ENCODE data around the gene RAPGEF1.

- TF ChIP-seq, protein P1, sequence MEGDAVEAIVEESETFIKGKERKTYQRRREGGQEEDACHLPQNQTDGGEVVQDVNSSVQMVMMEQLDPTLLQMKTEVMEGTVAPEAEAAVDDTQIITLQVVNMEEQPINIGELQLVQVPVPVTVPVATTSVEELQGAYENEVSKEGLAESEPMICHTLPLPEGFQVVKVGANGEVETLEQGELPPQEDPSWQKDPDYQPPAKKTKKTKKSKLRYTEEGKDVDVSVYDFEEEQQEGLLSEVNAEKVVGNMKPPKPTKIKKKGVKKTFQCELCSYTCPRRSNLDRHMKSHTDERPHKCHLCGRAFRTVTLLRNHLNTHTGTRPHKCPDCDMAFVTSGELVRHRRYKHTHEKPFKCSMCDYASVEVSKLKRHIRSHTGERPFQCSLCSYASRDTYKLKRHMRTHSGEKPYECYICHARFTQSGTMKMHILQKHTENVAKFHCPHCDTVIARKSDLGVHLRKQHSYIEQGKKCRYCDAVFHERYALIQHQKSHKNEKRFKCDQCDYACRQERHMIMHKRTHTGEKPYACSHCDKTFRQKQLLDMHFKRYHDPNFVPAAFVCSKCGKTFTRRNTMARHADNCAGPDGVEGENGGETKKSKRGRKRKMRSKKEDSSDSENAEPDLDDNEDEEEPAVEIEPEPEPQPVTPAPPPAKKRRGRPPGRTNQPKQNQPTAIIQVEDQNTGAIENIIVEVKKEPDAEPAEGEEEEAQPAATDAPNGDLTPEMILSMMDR (IDR thresholded peaks at IDR 0.05) = no peak
- no peak for TF ChIP-seq CEBPB (IDR thresholded peaks at IDR 0.05)
- TF ChIP-seq, protein P2, sequence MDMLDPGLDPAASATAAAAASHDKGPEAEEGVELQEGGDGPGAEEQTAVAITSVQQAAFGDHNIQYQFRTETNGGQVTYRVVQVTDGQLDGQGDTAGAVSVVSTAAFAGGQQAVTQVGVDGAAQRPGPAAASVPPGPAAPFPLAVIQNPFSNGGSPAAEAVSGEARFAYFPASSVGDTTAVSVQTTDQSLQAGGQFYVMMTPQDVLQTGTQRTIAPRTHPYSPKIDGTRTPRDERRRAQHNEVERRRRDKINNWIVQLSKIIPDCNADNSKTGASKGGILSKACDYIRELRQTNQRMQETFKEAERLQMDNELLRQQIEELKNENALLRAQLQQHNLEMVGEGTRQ (IDR thresholded peaks at IDR 0.05) = no peak
- no peak for TF ChIP-seq CHD4 (IDR thresholded peaks at IDR 0.05; ENCODE audit: borderline replicate concordance)
- TF ChIP-seq, protein P3, sequence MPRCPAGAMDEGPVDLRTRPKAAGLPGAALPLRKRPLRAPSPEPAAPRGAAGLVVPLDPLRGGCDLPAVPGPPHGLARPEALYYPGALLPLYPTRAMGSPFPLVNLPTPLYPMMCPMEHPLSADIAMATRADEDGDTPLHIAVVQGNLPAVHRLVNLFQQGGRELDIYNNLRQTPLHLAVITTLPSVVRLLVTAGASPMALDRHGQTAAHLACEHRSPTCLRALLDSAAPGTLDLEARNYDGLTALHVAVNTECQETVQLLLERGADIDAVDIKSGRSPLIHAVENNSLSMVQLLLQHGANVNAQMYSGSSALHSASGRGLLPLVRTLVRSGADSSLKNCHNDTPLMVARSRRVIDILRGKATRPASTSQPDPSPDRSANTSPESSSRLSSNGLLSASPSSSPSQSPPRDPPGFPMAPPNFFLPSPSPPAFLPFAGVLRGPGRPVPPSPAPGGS (IDR thresholded peaks at IDR 0.05) = no peak
Observed at GRCh38 chr9:131597246-131597645, 142.6 kb downstream of the RAPGEF1 start.
